Stomach (tissue), 9 donors: ENCODE data around the gene ZNF181. TPM values are rescaled to one million over a fixed set of nuclear protein-coding genes. Genes with fewer than 3 reads are reported as not detected.

Source experiments
- DNase-seq, 2 donors: peaks; one replicate each; pipeline versions ENCODE4 v3.0.0 to v3.0.0-alpha.2; 2013 to 2019
- H3K27ac ChIP-seq, 5 donors: fragments of 200-600 bp in 4 of 5; sonication (generic) in 4 of 5; one replicate each; pipeline ENCODE4 v1.5.1; 2013 to 2019; ENCODE audit warnings: mild to moderate bottlenecking in 1 of 5, moderate library complexity in 1 of 5
- H3K27me3 ChIP-seq, 3 donors: fragments of 200-600 bp; sonication (generic); one replicate each; pipeline ENCODE4 v1.5.1; 2017 to 2019; ENCODE audit warnings: mixed run types in 1 of 3
- H3K36me3 ChIP-seq, 4 donors: fragments of 200-600 bp; sonication (generic); 1 replicate in 3 of 4; 2 replicates in 1 of 4; pipeline ENCODE4 v1.5.1; 2016 to 2019
- H3K4me1 ChIP-seq, 4 donors: fragments of 200-600 bp; sonication (generic); one replicate each; pipeline ENCODE4 v1.5.1; 2016 to 2019
- H3K4me3 ChIP-seq, 4 donors: fragments of 200-600 bp; sonication (generic) in 3 of 4; one replicate each; pipeline ENCODE4 v1.5.1; 2016 to 2019; ENCODE audit warnings: mild to moderate bottlenecking in 1 of 4
- H3K9me3 ChIP-seq, 4 donors: fragments of 200-600 bp; sonication (generic); one replicate each; pipeline ENCODE4 v1.5.1; 2016 to 2019
- EP300 ChIP-seq: sonication (generic); formaldehyde crosslinking; IDR thresholded peaks from one replicate; pipeline ENCODE4 v1.6.1; 2017; ENCODE audit warnings: antibody characterized with exemption
- POLR2A ChIP-seq, 4 donors: fragments of 450-650 bp; IDR thresholded peaks; one replicate each; pipeline ENCODE4 v1.6.1; 2016; ENCODE audit warnings: antibody characterized with exemption in 4 of 4, control low read depth in 2 of 4, mild to moderate bottlenecking in 1 of 4, moderate library complexity in 1 of 4
- POLR2AphosphoS5 ChIP-seq, 3 donors: sonication (generic); formaldehyde crosslinking; IDR thresholded peaks; one replicate each; pipeline ENCODE4 v1.6.1; 2016; ENCODE audit warnings: antibody characterized with exemption in 3 of 3
- WGBS, 5 donors: extraction: QIAGEN DNeasy Blood & Tissue Kit in 3 of 5; methylation state at CpG; one replicate each; pipeline versions ENCODE4 v1.1.5 to v1.1.7; 2013 to 2018; 5-methylcytosine and 5-hydroxymethylcytosine counted together
- intact Hi-C: fragments of 100-400 bp; cut with DNase I; formaldehyde crosslinking; loops from one replicate; pipeline ENCODE4 v1.15.1; 2023; ENCODE audit warnings: low total_unique reads
- polyA plus RNA-seq, 3 donors: library from polyadenylated mRNA; stranded (reverse); fragments of 200-250 nt; gene quantifications; one replicate each; pipeline ENCODE4 v1.2.3, GENCODE V29; 2013
- total RNA-seq, 5 donors: library from RNA; depleted of rRNA; stranded (reverse); fragments of >200 nt; gene quantifications; one replicate each; pipeline versions ENCODE4 v1.1.0 to v1.2.3, GENCODE V29; 2014 to 2016
- TF ChIP-seq, protein P1 (sequence below), 7 experiments: fragments of 450-650 bp in 4 of 7; fragments of 200-600 bp in 3 of 7; sonication (generic) in 3 of 7; IDR thresholded peaks; one replicate each; pipeline ENCODE4 v1.5.1; 2016 to 2019; ENCODE audit warnings: antibody characterized with exemption in 7 of 7, control low read depth in 2 of 7, mild to moderate bottlenecking in 1 of 7
- donor health status: healthy with polysubstance abuse.
- donor health status: Bipolar disorder and iron deficiency.
- donor health status: healthy.

Gene ZNF181
- total and polyA plus RNA-seq, 8 donors, result 2.3 to 43.2 (median 9.6) TPM

DNA sequence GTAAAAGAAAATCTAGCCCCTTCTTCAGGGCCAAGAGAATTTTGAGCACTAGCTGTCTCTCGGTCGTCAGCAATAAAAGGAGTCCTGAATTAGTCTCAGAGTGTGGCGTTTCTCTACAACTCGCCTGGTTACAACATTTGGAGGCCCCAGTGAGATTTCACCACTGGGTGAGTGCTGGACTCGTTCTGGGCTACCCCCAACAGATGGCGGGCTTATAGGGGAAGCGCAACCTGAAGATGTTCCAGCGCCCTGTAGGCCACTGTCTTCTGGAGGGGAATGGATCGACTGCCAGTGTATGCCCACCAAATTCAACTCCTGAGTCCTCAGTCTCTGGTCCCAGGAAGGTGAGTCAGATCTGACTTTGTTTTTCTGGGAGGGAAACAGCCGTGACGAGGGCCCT, 11.7 kb upstream of the ZNF181 start:
- Histone ChIP-seq H3K9me3 (no peaks in the 10 kb centered on the region), H3K4me1 (no peaks in the 10 kb centered on the region), H3K27me3 (peaks cover 0 to 9% (median 0%) of the 10 kb centered on the region in 3 donors), H3K27ac (no peak overlapping the region), H3K36me3 (no peaks in the 10 kb centered on the region), H3K4me3 (no peak overlapping the region)
- WGBS, 5 donors, result 62 to 68% (median 66%) methylated on average over 10 to 11 of the region's 11 CpGs
- TF ChIP-seq EP300, result no peak
- no peak for TF ChIP-seq POLR2AphosphoS5 (IDR thresholded peaks at IDR 0.05)
- TF ChIP-seq, protein P1, sequence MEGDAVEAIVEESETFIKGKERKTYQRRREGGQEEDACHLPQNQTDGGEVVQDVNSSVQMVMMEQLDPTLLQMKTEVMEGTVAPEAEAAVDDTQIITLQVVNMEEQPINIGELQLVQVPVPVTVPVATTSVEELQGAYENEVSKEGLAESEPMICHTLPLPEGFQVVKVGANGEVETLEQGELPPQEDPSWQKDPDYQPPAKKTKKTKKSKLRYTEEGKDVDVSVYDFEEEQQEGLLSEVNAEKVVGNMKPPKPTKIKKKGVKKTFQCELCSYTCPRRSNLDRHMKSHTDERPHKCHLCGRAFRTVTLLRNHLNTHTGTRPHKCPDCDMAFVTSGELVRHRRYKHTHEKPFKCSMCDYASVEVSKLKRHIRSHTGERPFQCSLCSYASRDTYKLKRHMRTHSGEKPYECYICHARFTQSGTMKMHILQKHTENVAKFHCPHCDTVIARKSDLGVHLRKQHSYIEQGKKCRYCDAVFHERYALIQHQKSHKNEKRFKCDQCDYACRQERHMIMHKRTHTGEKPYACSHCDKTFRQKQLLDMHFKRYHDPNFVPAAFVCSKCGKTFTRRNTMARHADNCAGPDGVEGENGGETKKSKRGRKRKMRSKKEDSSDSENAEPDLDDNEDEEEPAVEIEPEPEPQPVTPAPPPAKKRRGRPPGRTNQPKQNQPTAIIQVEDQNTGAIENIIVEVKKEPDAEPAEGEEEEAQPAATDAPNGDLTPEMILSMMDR (IDR thresholded peaks at IDR 0.05), result no peak
- TF ChIP-seq POLR2A (IDR thresholded peaks at IDR 0.05), result no peak
- no peak for DNase-seq
- intact Hi-C loops, result no loop called here

DNA sequence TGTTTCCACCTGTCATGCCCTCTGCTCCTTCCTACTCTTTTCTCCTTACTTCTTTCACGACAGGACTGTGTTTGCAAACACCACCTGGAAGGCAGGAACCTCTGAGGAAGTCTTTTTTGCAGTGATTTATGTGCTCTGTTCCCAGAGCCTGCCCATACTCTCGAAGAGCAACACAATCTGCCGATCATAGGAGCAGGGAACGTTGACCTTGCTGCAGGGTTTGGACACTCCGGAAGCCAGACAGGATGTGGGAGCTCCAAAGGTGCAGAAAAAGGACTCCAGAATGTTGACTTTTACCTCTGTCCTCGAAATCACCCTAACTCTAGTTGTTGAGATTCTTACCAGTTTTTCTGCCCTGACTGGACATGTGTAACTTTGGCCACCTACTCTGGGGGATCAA, 8.6 kb upstream of the ZNF181 start:
- Histone ChIP-seq H3K9me3 (no peaks in the 10 kb centered on the region), H3K36me3 (no peaks in the 10 kb centered on the region), H3K27me3 (peaks cover 0 to 9% (median 0%) of the 10 kb centered on the region in 3 donors), H3K4me3 (no peak overlapping the region), H3K27ac (no peak overlapping the region), H3K4me1 (no peaks in the 10 kb centered on the region)
- no peak for TF ChIP-seq EP300
- TF ChIP-seq, protein P1 (IDR thresholded peaks at IDR 0.05), result no peak
- no peak for TF ChIP-seq POLR2A (IDR thresholded peaks at IDR 0.05)
- TF ChIP-seq POLR2AphosphoS5 (IDR thresholded peaks at IDR 0.05), result no peak
- intact Hi-C loops, result no loop called here
- DNase-seq, result no peak
- WGBS, 5 donors, result 14 to 35% (median 27%) methylated on average over 6 of the region's 6 CpGs

DNA sequence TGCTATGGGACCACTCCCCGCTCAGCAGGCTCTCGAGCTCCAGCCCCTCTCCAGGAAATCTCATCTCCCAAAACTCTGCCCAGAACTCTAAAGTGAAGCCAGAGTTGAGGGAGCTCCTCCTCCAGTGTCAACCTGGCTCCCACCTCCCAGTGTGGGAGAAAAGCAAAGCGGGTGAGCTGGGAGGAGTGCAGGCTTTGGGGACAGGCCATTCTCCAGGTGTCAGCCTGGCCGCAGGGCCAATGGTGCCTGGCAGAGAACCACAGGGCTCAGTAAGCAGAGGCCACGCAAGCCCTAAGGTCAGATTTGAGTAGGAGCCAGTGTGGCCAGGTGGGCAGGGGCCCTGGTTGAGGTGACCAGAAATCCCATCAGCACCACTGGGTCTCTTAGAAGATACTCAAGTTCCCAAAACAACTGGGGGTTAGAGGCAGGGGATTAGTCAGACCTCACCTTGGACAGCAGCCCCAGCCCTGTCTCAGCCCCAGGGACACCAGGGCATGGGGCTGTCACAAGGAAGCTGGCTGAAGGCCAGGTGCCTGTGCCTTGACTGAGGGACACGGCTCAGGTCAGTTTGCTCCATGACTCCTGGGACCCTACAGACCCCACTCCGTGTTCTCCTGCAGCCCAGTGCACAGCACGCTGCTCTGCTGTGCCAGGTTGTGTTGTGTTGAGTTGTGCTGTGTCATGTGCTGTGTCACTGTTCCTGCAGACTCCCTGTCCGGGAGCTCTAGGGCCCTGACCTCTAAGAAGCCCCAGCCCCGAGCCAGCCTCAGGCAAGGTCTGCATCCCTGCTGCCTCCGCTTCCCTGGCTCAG, 2.8 kb upstream of the ZNF181 start:
- Histone ChIP-seq H3K4me1 (peaks cover 23 to 30% (median 24%) of the 10 kb centered on the region in 4 donors), H3K4me3 (no peak overlapping the region), H3K9me3 (peaks cover 0 to 10% (median 3%) of the 10 kb centered on the region in 4 donors), H3K27me3 (peaks cover 0 to 4% (median 0%) of the 10 kb centered on the region in 3 donors), H3K27ac (no peak overlapping the region), H3K36me3 (peaks cover 8 to 10% (median 9%) of the 10 kb centered on the region in 4 donors)
- TF ChIP-seq EP300 (no peak), POLR2AphosphoS5 (IDR thresholded peaks at IDR 0.05) (no peak), POLR2A (IDR thresholded peaks at IDR 0.05) (no peak)
- TF ChIP-seq, protein P1 (IDR thresholded peaks at IDR 0.05), result no peak
- peak in 1 of 2 donors; percentile 4 for DNase-seq
- intact Hi-C loops, result loop anchor here (10.0 kb wide), 1 partner anchor 56 kb away; the partner anchor contains the start of genes SCGB2B2 and ZNF302
- WGBS, 5 donors, result 81 to 88% (median 83%) methylated on average over 11 of the region's 11 CpGs

DNA sequence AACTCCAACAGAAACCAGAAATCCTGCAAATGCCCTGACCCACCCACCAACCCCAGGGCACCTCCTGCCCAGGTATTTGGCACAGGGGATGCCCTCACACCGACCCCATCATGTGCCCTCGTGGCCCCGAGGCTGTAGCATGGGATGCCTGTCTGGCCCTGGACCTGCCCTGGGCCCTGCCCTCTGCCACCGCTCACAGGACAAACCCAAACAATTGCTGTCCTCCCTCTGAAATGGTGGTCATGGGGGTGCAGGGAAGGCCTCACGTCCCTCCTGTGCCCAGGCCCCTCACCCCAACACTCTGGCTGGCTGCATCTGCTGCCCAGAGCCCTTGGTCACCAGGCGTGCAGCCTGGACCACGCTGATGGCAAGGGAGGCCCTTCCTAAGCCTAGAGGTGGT, 2.1 kb upstream of the ZNF181 start:
- no peak for TF ChIP-seq POLR2A (IDR thresholded peaks at IDR 0.05)
- TF ChIP-seq EP300, result no peak
- TF ChIP-seq, protein P1 (IDR thresholded peaks at IDR 0.05), result no peak
- TF ChIP-seq POLR2AphosphoS5 (IDR thresholded peaks at IDR 0.05), result no peak
- H3K9me3 ChIP-seq, result peaks cover 0 to 18% (median 6%) of the 10 kb centered on the region in 4 donors
- intact Hi-C loops, result loop anchor here (10.0 kb wide), 1 partner anchor 57 kb away; the partner anchor contains the start of genes SCGB2B2 and ZNF302
- H3K27me3 ChIP-seq, result no peaks in the 10 kb centered on the region
- WGBS, 5 donors, result 81 to 92% (median 83%) methylated on average over 5 to 7 of the region's 7 CpGs
- H3K4me3 ChIP-seq, result no peak overlapping the region
- DNase-seq, result no peak
- H3K36me3 ChIP-seq, result peaks cover 9 to 17% (median 14%) of the 10 kb centered on the region in 4 donors
- H3K27ac ChIP-seq, result no peak overlapping the region
- H3K4me1 ChIP-seq, result peaks cover 23 to 34% (median 25%) of the 10 kb centered on the region in 4 donors
